MM.1S (cell line): ENCODE data around the gene PRSS12.

Experiments
- DNase-seq: peaks from one replicate; pipeline ENCODE4 v3.0.0-alpha.2; 2015
- H2AFZ ChIP-seq: fragments of 300-600 bp; sonication (generic); 2 replicates; pipeline ENCODE4 v1.6.0; 2016; ENCODE audit warnings: antibody characterized with exemption, low read length
- H3F3A ChIP-seq: fragments of 300-600 bp; sonication (generic); 2 replicates; pipeline ENCODE4 v1.6.1; 2016; ENCODE audit warnings: mild to moderate bottlenecking, antibody characterized with exemption, low read length, moderate library complexity, mixed read lengths; ENCODE audit not compliant: insufficient read depth
- H3K27ac ChIP-seq: fragments of 300-600 bp; sonication (generic); 2 replicates; pipeline ENCODE4 v1.5.1; 2016; ENCODE audit warnings: mild to moderate bottlenecking, low read length
- H3K27me3 ChIP-seq: fragments of 300-600 bp; sonication (generic); replicated peaks from 2 replicates; pipeline ENCODE4 v1.6.0; 2016; ENCODE audit warnings: low read length; ENCODE audit not compliant: insufficient read depth
- H3K36me3 ChIP-seq: fragments of 300-600 bp; sonication (generic); replicated peaks from 2 replicates; pipeline ENCODE4 v1.6.1; 2016; ENCODE audit warnings: mild to moderate bottlenecking, low read length, mixed read lengths; ENCODE audit not compliant: insufficient read depth
- H3K4me1 ChIP-seq: fragments of 300-600 bp; sonication (generic); 2 replicates; pipeline ENCODE4 v1.6.1; 2016; ENCODE audit warnings: low read length, mixed read lengths
- H3K4me2 ChIP-seq: fragments of 300-600 bp; sonication (generic); 2 replicates; pipeline ENCODE4 v1.6.0; 2016; ENCODE audit warnings: low read depth, low read length
- H3K4me3 ChIP-seq: fragments of 300-600 bp; sonication (generic); 2 replicates; pipeline ENCODE4 v1.5.1; 2016; ENCODE audit warnings: low read length, mixed read lengths
- H3K79me2 ChIP-seq: fragments of 300-600 bp; sonication (generic); 2 replicates; pipeline ENCODE4 v1.6.1; 2016; ENCODE audit warnings: mixed run types, low read length, mixed read lengths
- H3K9ac ChIP-seq: fragments of 300-600 bp; sonication (generic); 2 replicates; pipeline ENCODE4 v1.6.1; 2016; ENCODE audit warnings: low read length, mixed read lengths
- H3K9me2 ChIP-seq: fragments of 300-600 bp; sonication (generic); replicated peaks from 2 replicates; pipeline ENCODE4 v1.6.1; 2016; ENCODE audit warnings: mild to moderate bottlenecking, low read length, mixed read lengths; ENCODE audit not compliant: insufficient read depth
- H3K9me3 ChIP-seq: fragments of 300-600 bp; sonication (generic); replicated peaks from 2 replicates; pipeline ENCODE4 v1.6.1; 2016; ENCODE audit warnings: mild to moderate bottlenecking, low read length, mixed read lengths; ENCODE audit not compliant: insufficient read depth
- H4K20me1 ChIP-seq: fragments of 300-600 bp; sonication (generic); 2 replicates; pipeline ENCODE4 v1.6.1; 2016; ENCODE audit warnings: mild to moderate bottlenecking, low read length, moderate library complexity, mixed read lengths; ENCODE audit not compliant: insufficient read depth
- CTCF ChIP-seq: fragments of 300-600 bp; sonication (generic); IDR thresholded peaks from 2 replicates; pipeline ENCODE4 v1.5.1; 2016; ENCODE audit warnings: antibody characterized with exemption, low read length, mixed read lengths
- EZH2 ChIP-seq: fragments of 300-600 bp; sonication (generic); optimal IDR thresholded peaks from 2 replicates; pipeline ENCODE3; 2017; ENCODE audit warnings: low read depth, mild to moderate bottlenecking, antibody characterized with exemption, low read length, mixed read lengths
- EZH2phosphoT487 ChIP-seq: fragments of 300-600 bp; sonication (generic); IDR thresholded peaks from 2 replicates; pipeline ENCODE4 v1.6.1; 2018; ENCODE audit warnings: antibody characterized with exemption, low read length

Gene PRSS12

DNA sequence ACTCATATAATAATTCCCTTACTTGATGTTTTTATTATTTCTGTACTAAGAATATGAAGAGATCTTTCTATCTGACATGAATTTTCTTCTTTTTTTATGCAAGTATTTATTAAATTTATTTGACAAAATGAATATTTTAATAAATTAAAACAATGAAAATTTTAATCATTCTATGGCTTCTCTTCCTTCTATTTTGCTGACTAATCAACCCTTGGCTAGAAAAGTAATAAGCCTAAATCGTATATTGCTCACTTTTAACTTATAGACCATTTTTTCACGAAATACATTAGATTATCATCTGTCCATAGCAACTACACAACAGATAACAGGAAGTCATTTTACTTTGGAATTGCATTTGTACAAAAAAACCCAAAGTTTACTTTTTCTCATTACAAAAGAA is 38.6 kb downstream of the PRSS12 start:
- no peaks in the 10 kb centered on the region for H3K4me1 ChIP-seq
- no peaks in the 10 kb centered on the region for H3K9me3 ChIP-seq
- H3K36me3 ChIP-seq = no peaks in the 10 kb centered on the region
- no peak overlapping the region for H2AFZ ChIP-seq
- H3K9ac ChIP-seq = no peak overlapping the region
- no peak overlapping the region for H3K4me3 ChIP-seq
- H3K27ac ChIP-seq = no peak overlapping the region
- no peaks in the 10 kb centered on the region for H3K27me3 ChIP-seq
- no peak overlapping the region for H3K4me2 ChIP-seq
- no peaks in the 10 kb centered on the region for H3K79me2 ChIP-seq
- H3F3A ChIP-seq = no peaks in the 10 kb centered on the region
- no peak for DNase-seq
- no peaks in the 10 kb centered on the region for H3K9me2 ChIP-seq
- TF ChIP-seq EZH2phosphoT487 (no peak), CTCF (no peak)
- no peaks in the 10 kb centered on the region for H4K20me1 ChIP-seq

- Histone ChIP-seq H3F3A (no peaks in the 10 kb centered on the region), H3K9ac (no peak overlapping the region), H3K4me1 (no peaks in the 10 kb centered on the region), H3K9me3 (no peaks in the 10 kb centered on the region), H4K20me1 (no peaks in the 10 kb centered on the region), H3K27ac (no peak overlapping the region), H3K27me3 (no peaks in the 10 kb centered on the region), H3K36me3 (no peaks in the 10 kb centered on the region), H3K79me2 (no peaks in the 10 kb centered on the region), H3K4me3 (no peak overlapping the region), H2AFZ (no peak overlapping the region), H3K4me2 (no peak overlapping the region), H3K9me2 (no peaks in the 10 kb centered on the region)
- DNase-seq = no peak
- no peak for TF ChIP-seq EZH2phosphoT487
- TF ChIP-seq CTCF = no peak
- no peak for TF ChIP-seq EZH2
These were observed 39.7 kb downstream of the PRSS12 start for GRCh38 chr4:118313098-118313497.

DNA sequence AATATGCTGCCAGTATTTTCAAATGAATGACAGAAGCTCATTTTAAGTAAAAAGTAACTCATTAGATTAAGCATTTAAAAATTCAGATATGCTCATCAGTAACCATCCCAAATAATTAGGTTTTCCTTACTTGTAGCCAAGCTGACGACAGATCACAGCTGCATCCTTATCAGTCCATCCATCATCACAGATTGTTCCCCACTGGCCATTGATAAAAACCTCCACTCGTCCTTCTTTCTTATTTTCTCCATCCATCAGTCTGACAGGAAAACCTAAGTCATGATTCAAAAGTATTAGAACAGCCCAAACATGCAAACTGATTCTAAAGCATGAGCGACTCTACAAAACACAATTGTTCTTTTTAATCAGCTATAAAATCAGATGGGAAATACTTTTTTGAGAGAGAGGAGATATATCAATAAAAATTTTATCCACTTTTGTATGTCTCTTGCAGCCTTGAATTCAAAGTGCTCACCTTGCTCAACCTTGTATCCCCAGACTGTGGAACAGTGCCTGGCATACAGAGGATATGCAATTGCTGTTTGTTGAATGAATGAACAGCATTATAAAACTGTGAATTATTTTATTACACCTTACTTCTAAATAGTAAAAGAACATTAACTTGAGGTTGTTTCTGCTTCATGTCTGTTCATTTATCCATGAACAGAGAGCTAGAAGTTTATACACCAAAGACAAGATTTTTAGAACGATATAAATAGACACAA is 44.3 kb downstream of the PRSS12 start:
- Histone ChIP-seq H3K36me3 (no peaks in the 10 kb centered on the region), H3K27me3 (no peaks in the 10 kb centered on the region), H3K4me1 (no peaks in the 10 kb centered on the region), H3K79me2 (no peaks in the 10 kb centered on the region), H3F3A (no peaks in the 10 kb centered on the region), H3K4me2 (no peak overlapping the region), H3K9ac (no peak overlapping the region), H3K4me3 (no peak overlapping the region), H4K20me1 (no peaks in the 10 kb centered on the region), H3K27ac (no peak overlapping the region), H3K9me3 (no peaks in the 10 kb centered on the region), H2AFZ (no peak overlapping the region), H3K9me2 (no peaks in the 10 kb centered on the region)
- TF ChIP-seq EZH2 (no peak), EZH2phosphoT487 (no peak), CTCF (no peak)
- no peak for DNase-seq
